ENCODE measurements around the gene TGFBI.

- TF ChIP-seq CTCF (conservative IDR thresholded peaks at IDR 0.05 in 1 of 2, IDR thresholded peaks at IDR 0.05 in 1 of 2; ENCODE audit: low read depth in 1 of 2, low read length in 2 of 2) (no peak), EZH2 (IDR thresholded peaks at IDR 0.05; ENCODE audit: low read length, missing control alignments) (no peak)
Measured at GRCh38 chr5:136098176-136098575, 69.4 kb downstream of the TGFBI start.

Measured in fibroblast of lung (primary cell).